Esophagus squamous epithelium (tissue), 4 donors: ENCODE results near the gene UMAD1.

ENCODE experiments used
- POLR2A ChIP-seq, 4 donors: fragments of 450-650 bp; IDR thresholded peaks; one replicate each; pipeline ENCODE4 v1.6.1; 2017; ENCODE audit warnings: antibody characterized with exemption in 4 of 4, mild to moderate bottlenecking in 4 of 4, moderate library complexity in 3 of 4
- TF ChIP-seq, protein P1 (sequence below), 6 experiments: fragments of 450-650 bp in 4 of 6; fragments of 200-600 bp in 2 of 6; sonication (generic) in 2 of 6; IDR thresholded peaks; one replicate each; pipeline ENCODE4 v1.5.1; 2016 to 2019; ENCODE audit warnings: antibody characterized with exemption in 6 of 6, mild to moderate bottlenecking in 4 of 6, moderate library complexity in 4 of 6

DNA sequence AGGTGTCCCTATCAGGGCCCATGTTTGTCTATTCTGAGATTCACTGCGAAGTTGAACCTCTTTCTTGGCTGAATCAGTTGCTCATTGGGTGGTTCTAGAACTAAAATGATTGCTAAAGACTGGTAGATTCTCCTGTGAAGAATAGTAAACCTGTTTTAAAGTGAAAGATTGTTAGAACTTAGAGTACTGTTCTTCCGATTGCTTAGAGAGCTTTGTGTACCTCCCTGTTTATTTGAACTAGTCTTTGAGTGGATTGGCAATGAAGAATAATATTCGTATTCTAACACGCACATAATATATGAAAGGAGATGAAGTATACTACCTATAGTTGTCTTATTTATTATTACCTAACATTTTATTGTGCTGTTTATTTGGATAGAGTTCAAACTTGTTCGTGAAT lies 202.7 kb downstream of the UMAD1 start:
- TF ChIP-seq, protein P1, sequence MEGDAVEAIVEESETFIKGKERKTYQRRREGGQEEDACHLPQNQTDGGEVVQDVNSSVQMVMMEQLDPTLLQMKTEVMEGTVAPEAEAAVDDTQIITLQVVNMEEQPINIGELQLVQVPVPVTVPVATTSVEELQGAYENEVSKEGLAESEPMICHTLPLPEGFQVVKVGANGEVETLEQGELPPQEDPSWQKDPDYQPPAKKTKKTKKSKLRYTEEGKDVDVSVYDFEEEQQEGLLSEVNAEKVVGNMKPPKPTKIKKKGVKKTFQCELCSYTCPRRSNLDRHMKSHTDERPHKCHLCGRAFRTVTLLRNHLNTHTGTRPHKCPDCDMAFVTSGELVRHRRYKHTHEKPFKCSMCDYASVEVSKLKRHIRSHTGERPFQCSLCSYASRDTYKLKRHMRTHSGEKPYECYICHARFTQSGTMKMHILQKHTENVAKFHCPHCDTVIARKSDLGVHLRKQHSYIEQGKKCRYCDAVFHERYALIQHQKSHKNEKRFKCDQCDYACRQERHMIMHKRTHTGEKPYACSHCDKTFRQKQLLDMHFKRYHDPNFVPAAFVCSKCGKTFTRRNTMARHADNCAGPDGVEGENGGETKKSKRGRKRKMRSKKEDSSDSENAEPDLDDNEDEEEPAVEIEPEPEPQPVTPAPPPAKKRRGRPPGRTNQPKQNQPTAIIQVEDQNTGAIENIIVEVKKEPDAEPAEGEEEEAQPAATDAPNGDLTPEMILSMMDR (IDR thresholded peaks at IDR 0.05): no peak
- TF ChIP-seq POLR2A (IDR thresholded peaks at IDR 0.05): no peak
